ENCODE results near the gene FPGS. TPM values are rescaled to one million over a fixed set of nuclear protein-coding genes. Genes with fewer than 3 reads are reported as not detected.
"Not testable (repeated sequence)": the region's sequence is repeated elsewhere in the genome, so short reads cannot be mapped to it uniquely, and the experiment has no call there.

Gene FPGS
- polyA plus RNA-seq, 3 donors, result 21.3 to 28.5 (median 25.2) TPM

- TF ChIP-seq CTCF (IDR thresholded peaks at IDR 0.05), result no peak
- H3K9ac ChIP-seq (ENCODE audit: insufficient read depth, low read length, poor library complexity, severe bottlenecking), result no peak overlapping the region
- Mint-ChIP-seq H3K36me3 (peaks cover 33 to 51% of the 10 kb centered on the region in 2 donors), H3K9me3 (no peaks in the 10 kb centered on the region), H3K27ac (peak overlapping the region in 1 of 7 donors; percentile 37), H3K4me1 (peaks cover 25% of the 10 kb centered on the region), H3K4me3 (no peak overlapping the region), H3K27me3 (ENCODE audit: low read depth in 3 of 3) (peaks cover 2 to 6% (median 2%) of the 10 kb centered on the region in 3 donors)
- no peaks in the 10 kb centered on the region for H3K79me2 ChIP-seq (ENCODE audit: insufficient read depth, low read length)
- 95% methylated on average over 13 of the region's 15 CpGs for WGBS (ENCODE audit: insufficient coverage)
- no peak overlapping the region for H2AFZ ChIP-seq (ENCODE audit: insufficient read depth, low read depth, low read length, poor library complexity, severe bottlenecking)
- H3K4me1 ChIP-seq (ENCODE audit: control insufficient read depth in 1 of 2, insufficient read depth in 2 of 2, low read length in 2 of 2), result peaks cover 14 to 16% of the 10 kb centered on the region in 2 donors
- peaks cover 17 to 18% of the 10 kb centered on the region in 2 donors for H3K36me3 ChIP-seq (replicated peaks in 1 of 2; ENCODE audit: control insufficient read depth in 1 of 2, insufficient read depth in 2 of 2, low read length in 2 of 2)
- intact Hi-C loops (cut with micrococcal nuclease), result no loop called here
- peaks cover 8% of the 10 kb centered on the region for H4K20me1 ChIP-seq (ENCODE audit: insufficient read depth, low read length)
- no peak overlapping the region for H3K4me2 ChIP-seq (replicated peaks; ENCODE audit: extremely low read depth, low read length, poor library complexity, severe bottlenecking)
- no peak overlapping the region for H3K4me3 ChIP-seq (replicated peaks in 1 of 3; ENCODE audit: low read depth in 2 of 3, low read length in 3 of 3)
- H3K27ac ChIP-seq (ENCODE audit: low read depth in 1 of 2, low read length in 2 of 2), result no peak overlapping the region
- no peaks in the 10 kb centered on the region for H3K27me3 ChIP-seq (ENCODE audit: control insufficient read depth in 2 of 2, insufficient read depth in 2 of 2, low read length in 2 of 2)
- DNase-seq, result no peak
- no peaks in the 10 kb centered on the region for H3K9me3 ChIP-seq (replicated peaks in 1 of 2; ENCODE audit: control insufficient read depth in 1 of 2, insufficient read depth in 1 of 2, low read length in 2 of 2)
These were observed 38.6 kb downstream of the FPGS start for GRCh38 chr9:127841087-127841835.

GRCh38 chr9:127844821-127845359, 42.2 kb downstream of the FPGS start:
- H3K9ac ChIP-seq (ENCODE audit: insufficient read depth, low read length, poor library complexity, severe bottlenecking), result no peak overlapping the region
- no peaks in the 10 kb centered on the region for H3K79me2 ChIP-seq (ENCODE audit: insufficient read depth, low read length)
- DNase-seq, result no peak
- no peak overlapping the region for H3K4me3 Mint-ChIP-seq
- H3K4me2 ChIP-seq (replicated peaks; ENCODE audit: extremely low read depth, low read length, poor library complexity, severe bottlenecking), result no peak overlapping the region
- peak overlapping the region in 1 of 2 donors; percentile 14 for H3K27ac ChIP-seq (ENCODE audit: low read depth in 1 of 2, low read length in 2 of 2)
- no peak overlapping the region for H2AFZ ChIP-seq (ENCODE audit: insufficient read depth, low read depth, low read length, poor library complexity, severe bottlenecking)
- 100% methylated on average over 5 of the region's 16 CpGs for WGBS (ENCODE audit: insufficient coverage)
- H3K4me1 Mint-ChIP-seq, result peaks cover 5% of the 10 kb centered on the region
- H3K9me3 Mint-ChIP-seq, result peaks cover 12 to 19% (median 15%) of the 10 kb centered on the region in 7 donors
- H3K27me3 Mint-ChIP-seq (ENCODE audit: low read depth in 3 of 3), result peaks cover 0 to 3% (median 0%) of the 10 kb centered on the region in 3 donors
- no peak overlapping the region for H3K4me3 ChIP-seq (replicated peaks in 1 of 3; ENCODE audit: low read depth in 2 of 3, low read length in 3 of 3)
- H3K27ac Mint-ChIP-seq, result peak overlapping the region in 2 of 7 donors; percentile 30 to 40
- intact Hi-C loops (cut with micrococcal nuclease), result no loop called here
- H4K20me1 ChIP-seq (ENCODE audit: insufficient read depth, low read length), result peaks cover 13% of the 10 kb centered on the region
- peaks cover 31 to 41% of the 10 kb centered on the region in 2 donors for H3K36me3 Mint-ChIP-seq
- no peak for TF ChIP-seq CTCF (IDR thresholded peaks at IDR 0.05)
- H3K27me3 ChIP-seq (ENCODE audit: control insufficient read depth in 2 of 2, insufficient read depth in 2 of 2, low read length in 2 of 2), result no peaks in the 10 kb centered on the region
- no peaks in the 10 kb centered on the region for H3K4me1 ChIP-seq (ENCODE audit: control insufficient read depth in 1 of 2, insufficient read depth in 2 of 2, low read length in 2 of 2)
- peaks cover 18 to 27% of the 10 kb centered on the region in 2 donors for H3K36me3 ChIP-seq (replicated peaks in 1 of 2; ENCODE audit: control insufficient read depth in 1 of 2, insufficient read depth in 2 of 2, low read length in 2 of 2)
- peaks cover 13 to 17% of the 10 kb centered on the region in 2 donors for H3K9me3 ChIP-seq (replicated peaks in 1 of 2; ENCODE audit: control insufficient read depth in 1 of 2, insufficient read depth in 1 of 2, low read length in 2 of 2)

- Mint-ChIP-seq H3K36me3 (peaks cover 33 to 41% of the 10 kb centered on the region in 2 donors), H3K9me3 (peaks cover 18 to 25% (median 22%) of the 10 kb centered on the region in 7 donors), H3K27ac (peak overlapping the region in 2 of 7 donors; percentile 13 to 21)
- 98% methylated on average over 4 of the region's 4 CpGs for WGBS (ENCODE audit: insufficient coverage)
- H3K9ac ChIP-seq (ENCODE audit: insufficient read depth, low read length, poor library complexity, severe bottlenecking); H3K27me3 Mint-ChIP-seq (ENCODE audit: low read depth in 3 of 3); H3K4me1 ChIP-seq (ENCODE audit: control insufficient read depth in 1 of 2, insufficient read depth in 2 of 2, low read length in 2 of 2); H3K4me2 ChIP-seq (replicated peaks; ENCODE audit: extremely low read depth, low read length, poor library complexity, severe bottlenecking); H2AFZ ChIP-seq (ENCODE audit: insufficient read depth, low read depth, low read length, poor library complexity, severe bottlenecking); intact Hi-C loops (cut with micrococcal nuclease); H3K4me3 ChIP-seq (replicated peaks in 1 of 3; ENCODE audit: low read depth in 2 of 3, low read length in 3 of 3); DNase-seq; H3K4me1 Mint-ChIP-seq; H3K4me3 Mint-ChIP-seq; H3K79me2 ChIP-seq (ENCODE audit: insufficient read depth, low read length); H3K27me3 ChIP-seq (ENCODE audit: control insufficient read depth in 2 of 2, insufficient read depth in 2 of 2, low read length in 2 of 2): not testable (repeated sequence)
- Histone ChIP-seq H3K36me3 (replicated peaks in 1 of 2; ENCODE audit: control insufficient read depth in 1 of 2, insufficient read depth in 2 of 2, low read length in 2 of 2) (peaks cover 15 to 34% of the 10 kb centered on the region in 2 donors), H3K9me3 (replicated peaks in 1 of 2; ENCODE audit: control insufficient read depth in 1 of 2, insufficient read depth in 1 of 2, low read length in 2 of 2) (peaks cover 15 to 24% of the 10 kb centered on the region in 2 donors), H3K27ac (ENCODE audit: low read depth in 1 of 2, low read length in 2 of 2) (peak overlapping the region in 1 of 2 donors; percentile 14), H4K20me1 (ENCODE audit: insufficient read depth, low read length) (peaks cover 13% of the 10 kb centered on the region)
These were observed 42.9 kb downstream of the FPGS start for GRCh38 chr9:127845619-127846018.

All from CD14-positive monocyte (primary cell).